HG03039 (cell line): ENCODE results near the gene FMN1.
"Not testable (repeated sequence)": the region's sequence is repeated elsewhere in the genome, so short reads cannot be mapped to it uniquely, and the experiment has no call there.

ENCODE experiments used
- ATAC-seq: cut with Tn5 transposase; IDR thresholded peaks from one replicate; pipeline ENCODE4 v1.9.1; 2021; ENCODE audit warnings: mild to moderate bottlenecking, moderate library complexity; ENCODE audit not compliant: unreplicated experiment

FMN1 gene

DNA sequence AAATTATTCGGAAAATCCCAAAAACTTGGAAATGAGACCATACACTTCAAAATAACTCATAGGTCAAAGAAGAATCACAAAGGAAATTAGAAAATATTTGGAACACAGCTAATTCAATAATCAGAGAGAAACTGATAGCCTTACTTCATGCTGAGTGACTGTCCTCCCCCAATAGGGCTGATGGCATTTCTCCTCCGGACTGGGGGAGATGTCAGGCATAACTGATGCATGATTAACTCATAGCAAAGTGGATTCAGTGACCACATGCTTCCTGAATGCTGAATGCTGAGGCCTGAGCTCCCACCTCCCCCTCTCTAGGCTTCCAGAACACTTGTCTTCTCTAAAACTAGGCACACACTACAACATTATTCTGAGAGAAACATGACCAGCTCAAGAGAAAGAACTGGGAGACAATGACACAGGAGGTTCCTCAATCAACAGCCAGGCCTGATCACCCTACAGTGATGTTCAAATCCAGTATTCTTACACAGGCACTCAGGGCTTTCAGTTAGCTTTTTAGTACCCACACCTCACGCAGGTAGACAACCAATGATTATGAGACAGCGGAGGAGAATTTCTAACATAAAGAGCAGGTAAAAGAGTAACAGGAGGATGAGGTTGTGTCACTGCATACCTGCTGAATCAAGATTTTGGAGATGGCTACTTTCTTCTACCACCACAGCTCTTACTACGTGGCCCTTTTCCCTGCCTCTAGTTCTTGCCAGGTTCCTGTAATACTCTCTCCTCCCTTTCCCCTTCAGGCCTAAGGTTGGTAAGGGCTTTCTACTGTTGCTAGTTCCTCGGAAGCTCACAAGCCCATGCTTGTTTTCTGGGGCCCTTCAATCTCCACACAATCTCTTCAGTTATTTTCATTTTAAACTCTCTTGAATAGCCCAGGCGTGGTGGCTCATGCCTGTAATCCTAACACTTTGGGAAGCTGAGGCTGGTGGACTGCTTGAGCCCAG, 96.1 kb downstream of the FMN1 start:
- ATAC-seq = no peak

- no peak for ATAC-seq
Measured at GRCh38 chr15:33096134-33096533, 98.4 kb downstream of the FMN1 start.

- ATAC-seq = no peak
Measured at GRCh38 chr15:33095641-33096040, 98.9 kb downstream of the FMN1 start.

GRCh38 chr15:33094336-33094735, 100.2 kb downstream of the FMN1 start:
- ATAC-seq = no peak

GRCh38 chr15:33093222-33093621, 101.3 kb downstream of the FMN1 start:
- ATAC-seq = no peak

GRCh38 chr15:33091983-33092693, 102.4 kb downstream of the FMN1 start:
- ATAC-seq = no peak

- no peak for ATAC-seq
Measured at GRCh38 chr15:33089878-33090757, 104.4 kb downstream of the FMN1 start.

- no peak for ATAC-seq
Measured at GRCh38 chr15:33089165-33089877, 105.2 kb downstream of the FMN1 start.

DNA sequence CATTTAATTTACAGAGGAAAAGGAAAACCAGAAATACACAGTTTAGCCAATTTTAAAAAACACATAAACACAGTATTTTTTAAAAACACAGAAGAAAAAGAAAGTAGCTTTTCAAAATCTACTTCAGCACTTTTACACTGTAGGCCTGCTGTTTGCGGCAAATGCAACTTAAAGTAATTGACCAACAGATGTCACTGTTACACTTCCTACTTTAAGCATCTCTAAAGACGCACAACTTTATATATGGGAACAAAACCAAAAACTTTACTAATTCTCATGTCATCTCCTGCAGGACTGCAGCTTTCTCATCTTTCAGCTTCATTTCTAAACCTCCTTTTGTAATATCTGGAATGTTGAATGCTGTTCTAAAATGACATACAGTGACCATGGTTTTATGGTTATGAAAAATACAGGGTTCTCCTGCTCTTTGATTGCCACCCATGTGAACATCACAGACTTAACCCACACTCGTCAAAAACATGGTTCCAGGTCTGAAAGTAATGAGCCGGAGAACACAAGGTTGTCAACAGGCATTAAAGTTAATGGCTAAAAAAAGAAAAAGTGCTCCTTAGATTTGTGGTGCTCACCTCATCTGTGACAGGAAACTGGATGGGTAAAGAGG, 107.9 kb downstream of the FMN1 start:
- no peak for ATAC-seq

- ATAC-seq = no peak
Measured at GRCh38 chr15:33084661-33085060, 109.9 kb downstream of the FMN1 start.

GRCh38 chr15:33083232-33084081, 111.1 kb downstream of the FMN1 start:
- no peak for ATAC-seq

DNA sequence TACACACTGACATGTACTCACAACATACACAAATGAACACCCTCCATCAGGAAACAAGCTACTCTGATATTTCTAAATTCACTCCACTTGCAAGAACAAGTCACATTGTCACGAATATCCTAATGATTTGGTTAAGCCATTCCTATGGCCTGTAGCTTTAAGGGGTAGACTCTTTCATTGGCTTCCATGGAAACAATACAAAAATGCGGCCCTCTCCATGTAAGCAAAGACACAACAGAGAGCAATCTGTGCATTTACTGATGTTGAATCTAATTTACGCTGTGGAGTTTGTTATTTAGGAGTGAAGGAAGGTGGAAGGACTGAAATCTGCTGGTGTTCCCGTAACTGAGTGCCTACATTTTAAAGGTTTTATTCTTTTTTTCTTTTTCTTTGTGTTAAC, 114.5 kb downstream of the FMN1 start:
- ATAC-seq = no peak

GRCh38 chr15:33078607-33079006, 115.9 kb downstream of the FMN1 start:
- ATAC-seq = no peak

- no peak for ATAC-seq
Measured at GRCh38 chr15:33076937-33077336, 117.6 kb downstream of the FMN1 start.

DNA sequence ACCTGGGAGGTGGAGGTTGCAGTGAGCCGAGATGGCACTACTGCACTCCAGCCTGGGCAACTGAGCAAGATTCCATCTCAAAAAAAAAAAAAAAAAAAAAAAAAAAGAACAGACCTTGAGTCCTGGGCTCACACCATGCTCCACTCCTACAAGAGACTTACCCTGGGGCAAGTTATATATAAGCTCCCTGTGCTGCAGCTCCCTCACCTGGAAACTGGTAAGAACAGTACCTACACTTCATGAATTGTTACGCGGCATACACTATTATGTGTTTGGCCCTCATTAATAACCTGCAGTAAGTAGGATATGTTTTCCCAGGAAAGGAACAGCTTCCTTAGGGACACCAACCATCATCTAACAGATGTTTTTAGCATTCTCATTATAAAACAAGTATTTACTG, 119.6 kb downstream of the FMN1 start:
- ATAC-seq = no peak

- no peak for ATAC-seq
Measured at GRCh38 chr15:33074212-33074611, 120.3 kb downstream of the FMN1 start.

- no peak for ATAC-seq
Measured at GRCh38 chr15:33071451-33071850, 123.1 kb downstream of the FMN1 start.

- ATAC-seq = not testable (repeated sequence)
Measured at GRCh38 chr15:33069903-33070302, 124.6 kb downstream of the FMN1 start.

DNA sequence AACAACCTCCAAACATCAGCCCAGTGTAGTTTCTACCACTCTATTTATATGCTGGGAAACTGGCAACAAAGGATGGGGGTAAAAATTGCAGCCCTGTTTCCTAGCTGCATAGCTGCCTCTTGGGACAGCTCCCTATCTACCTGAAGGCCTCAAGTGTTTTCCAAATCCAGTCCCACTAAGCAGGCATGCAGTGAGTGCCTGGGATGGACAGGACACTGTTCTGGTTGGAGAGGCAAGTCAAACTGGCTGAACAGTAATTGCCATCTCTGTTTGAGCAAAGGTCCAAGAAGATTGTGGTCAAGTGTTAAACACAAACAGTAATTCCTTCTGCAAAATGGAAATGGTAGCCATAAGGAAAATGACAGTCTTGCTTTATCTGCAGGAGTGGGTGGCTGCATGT, 125.4 kb downstream of the FMN1 start:
- ATAC-seq = no peak
